ENCODE data around the gene KMT2D. TPM values are rescaled to one million over a fixed set of nuclear protein-coding genes. Genes with fewer than 3 reads are reported as not detected.

Gene KMT2D
- total and polyA plus RNA-seq, 3 donors from 2014 or later = 67.1 to 169 (median 148) TPM

- no peak overlapping the region for H3K4me3 ChIP-seq
- no peaks in the 10 kb centered on the region for H3K36me3 ChIP-seq (ENCODE audit: low read depth, missing control alignments)
- TF ChIP-seq POLR2A (IDR thresholded peaks at IDR 0.05) (no peak), CTCF (IDR thresholded peaks at IDR 0.05) (no peak)
- no peak overlapping the region for H3K27ac ChIP-seq
- intact Hi-C loops (cut with DNase I; ENCODE audit: low total_unique reads) = no loop called here
- 83 to 92% methylated on average over 13 to 20 of the region's 20 CpGs for WGBS, 2 donors
- no peaks in the 10 kb centered on the region for H3K9me3 ChIP-seq
- H3K27me3 ChIP-seq = no peaks in the 10 kb centered on the region
- no peak for DNase-seq
- H3K4me1 ChIP-seq = no peaks in the 10 kb centered on the region
These were observed 10.9 kb downstream of the KMT2D start for GRCh38 chr12:49049566-49050224.

GRCh38 chr12:49048953-49049352 is 11.6 kb downstream of the KMT2D start:
- intact Hi-C loops (cut with DNase I; ENCODE audit: low total_unique reads) = no loop called here
- TF ChIP-seq POLR2A (IDR thresholded peaks at IDR 0.05) (no peak), CTCF (IDR thresholded peaks at IDR 0.05) (no peak)
- Histone ChIP-seq H3K36me3 (ENCODE audit: low read depth, missing control alignments) (no peaks in the 10 kb centered on the region), H3K9me3 (no peaks in the 10 kb centered on the region), H3K4me1 (no peaks in the 10 kb centered on the region), H3K27ac (no peak overlapping the region), H3K4me3 (no peak overlapping the region), H3K27me3 (no peaks in the 10 kb centered on the region)
- DNase-seq = no peak
- WGBS, 2 donors = 91 to 94% methylated on average over 10 of the region's 10 CpGs

GRCh38 chr12:49046129-49046895 is 14.3 kb downstream of the KMT2D start:
- H3K36me3 ChIP-seq (ENCODE audit: low read depth, missing control alignments) = no peaks in the 10 kb centered on the region
- no peak for DNase-seq
- no peak for TF ChIP-seq CTCF (IDR thresholded peaks at IDR 0.05)
- TF ChIP-seq POLR2A (IDR thresholded peaks at IDR 0.05) = no peak

GRCh38 chr12:49044660-49045059 is 15.9 kb downstream of the KMT2D start:
- TF ChIP-seq POLR2A (IDR thresholded peaks at IDR 0.05) (no peak), CTCF (IDR thresholded peaks at IDR 0.05) (no peak)
- no peaks in the 10 kb centered on the region for H3K36me3 ChIP-seq (ENCODE audit: low read depth, missing control alignments)
- no peak overlapping the region for H3K27ac ChIP-seq
- DNase-seq = no peak
- no peaks in the 10 kb centered on the region for H3K4me1 ChIP-seq
- H3K27me3 ChIP-seq = no peaks in the 10 kb centered on the region
- H3K4me3 ChIP-seq = no peak overlapping the region
- no peaks in the 10 kb centered on the region for H3K9me3 ChIP-seq
- 94 to 100% methylated on average over 3 to 12 of the region's 12 CpGs for WGBS, 2 donors
- intact Hi-C loops (cut with DNase I; ENCODE audit: low total_unique reads) = no loop called here

More at GRCh38 chr12:49046129-49046895, 14.3 kb downstream of the KMT2D start:
- WGBS, 2 donors = 91 to 93% methylated on average over 11 to 12 of the region's 12 CpGs
- Histone ChIP-seq H3K27ac (no peak overlapping the region), H3K4me3 (no peak overlapping the region), H3K4me1 (no peaks in the 10 kb centered on the region), H3K9me3 (no peaks in the 10 kb centered on the region), H3K27me3 (no peaks in the 10 kb centered on the region)
- intact Hi-C loops (cut with DNase I; ENCODE audit: low total_unique reads) = no loop called here

All from testis (tissue), 3 donors.